H9 (cell line): ENCODE data around the gene ZNF385D. TPM values are rescaled to one million over a fixed set of nuclear protein-coding genes. Genes with fewer than 3 reads are reported as not detected.
A peak's percentile ranks its signal among the peaks of the same experiment; 100 is the strongest.
"Not testable (repeated sequence)": the region's sequence is repeated elsewhere in the genome, so short reads cannot be mapped to it uniquely, and the experiment has no call there.

Source experiments
- DNase-seq: peaks from one replicate; pipeline ENCODE4 v3.0.0-alpha.2; 2017
- H2AFZ ChIP-seq: one replicate; pipeline ENCODE4 v1.6.1; 2013; ENCODE audit warnings: mild to moderate bottlenecking, low read length, control low read depth, moderate library complexity
- H2AK5ac ChIP-seq: 2 replicates; pipeline ENCODE4 v1.6.1; 2013; ENCODE audit warnings: low read length, control low read depth, mixed read lengths; ENCODE audit not compliant: insufficient read length
- H2BK120ac ChIP-seq: one replicate; pipeline ENCODE4 v1.6.1; 2013; ENCODE audit warnings: low read depth, mild to moderate bottlenecking, low read length, control low read depth, inconsistent platforms; ENCODE audit not compliant: poor library complexity, severe bottlenecking
- H2BK12ac ChIP-seq: 2 replicates; pipeline ENCODE4 v1.6.1; 2013; ENCODE audit warnings: low read length, control low read depth, mixed read lengths, low read depth; ENCODE audit not compliant: insufficient read length
- H2BK15ac ChIP-seq: 2 replicates; pipeline ENCODE4 v1.6.1; 2013; ENCODE audit warnings: low read depth, low read length, control low read depth
- H2BK20ac ChIP-seq: one replicate; pipeline ENCODE4 v1.6.1; 2013; ENCODE audit warnings: low read depth, mild to moderate bottlenecking, low read length, control low read depth, inconsistent platforms; ENCODE audit not compliant: poor library complexity, severe bottlenecking
- H2BK5ac ChIP-seq: 2 replicates; pipeline ENCODE4 v1.6.1; 2013; ENCODE audit warnings: low read length, control low read depth, mixed read lengths; ENCODE audit not compliant: insufficient read length
- H3K14ac ChIP-seq: 2 replicates; pipeline ENCODE4 v1.6.1; 2013; ENCODE audit warnings: low read length, control low read depth; ENCODE audit not compliant: insufficient read depth
- H3K18ac ChIP-seq: 2 replicates; pipeline ENCODE4 v1.6.1; 2013; ENCODE audit warnings: low read depth, mild to moderate bottlenecking, mixed read lengths, low read length, control low read depth; ENCODE audit not compliant: insufficient read length
- H3K23ac ChIP-seq: 2 replicates; pipeline ENCODE4 v1.6.1; 2013; ENCODE audit warnings: low read length, control low read depth, mixed read lengths, low read depth; ENCODE audit not compliant: insufficient read length
- H3K23me2 ChIP-seq: 2 replicates; pipeline ENCODE4 v1.6.1; 2013; ENCODE audit warnings: low read depth, mild to moderate bottlenecking, mixed read lengths, low read length, control low read depth; ENCODE audit not compliant: insufficient read length, poor library complexity, severe bottlenecking
- H3K27ac ChIP-seq: 2 replicates; pipeline ENCODE4 v1.5.1; 2013; ENCODE audit warnings: low read length, control low read depth, mixed read lengths, low read depth; ENCODE audit not compliant: insufficient read length
- H3K27me3 ChIP-seq: 2 replicates; pipeline ENCODE4 v1.6.1; 2013; ENCODE audit warnings: low read length, control low read depth, inconsistent platforms; ENCODE audit not compliant: insufficient read depth
- H3K4ac ChIP-seq: 2 replicates; pipeline ENCODE4 v1.6.1; 2013; ENCODE audit warnings: low read depth, mild to moderate bottlenecking, control low read depth, inconsistent platforms, low read length, moderate library complexity
- H3K4me1 ChIP-seq: 2 replicates; pipeline ENCODE4 v1.6.1; 2013; ENCODE audit warnings: low read length, control low read depth, inconsistent platforms; ENCODE audit not compliant: insufficient read depth
- H3K4me2 ChIP-seq: 2 replicates; pipeline ENCODE4 v1.6.1; 2013; ENCODE audit warnings: low read length, control low read depth, mixed read lengths; ENCODE audit not compliant: insufficient read length, insufficient read depth
- H3K56ac ChIP-seq: 2 replicates; pipeline ENCODE4 v1.6.1; 2013; ENCODE audit warnings: low read depth, mild to moderate bottlenecking, mixed read lengths, low read length, control low read depth; ENCODE audit not compliant: insufficient read length
- H3K79me1 ChIP-seq: 2 replicates; pipeline ENCODE4 v1.6.1; 2013; ENCODE audit warnings: low read depth, mild to moderate bottlenecking, moderate library complexity, low read length, control low read depth, inconsistent platforms; ENCODE audit not compliant: insufficient read depth, poor library complexity, severe bottlenecking
- H3K79me2 ChIP-seq: 2 replicates; pipeline ENCODE4 v1.6.1; 2013; ENCODE audit warnings: low read length, control low read depth, inconsistent platforms; ENCODE audit not compliant: insufficient read depth
- H3K9ac ChIP-seq: 2 replicates; pipeline ENCODE4 v1.6.1; 2013; ENCODE audit warnings: low read length, control low read depth, mixed read lengths; ENCODE audit not compliant: insufficient read length; ENCODE audit errors: extremely low read depth
- H3K9me3 ChIP-seq: one replicate; pipeline ENCODE4 v1.6.1; 2013; ENCODE audit warnings: low read depth, low read length, inconsistent platforms; ENCODE audit not compliant: control insufficient read depth
- H3T11ph ChIP-seq: one replicate; pipeline ENCODE4 v1.6.1; 2013; ENCODE audit warnings: mild to moderate bottlenecking, low read length, control low read depth, inconsistent platforms
- H4K20me1 ChIP-seq: one replicate; pipeline ENCODE4 v1.6.1; 2013; ENCODE audit not compliant: control insufficient read depth, insufficient read length, insufficient read depth
- H4K5ac ChIP-seq: 2 replicates; pipeline ENCODE4 v1.6.1; 2013; ENCODE audit warnings: low read depth, mild to moderate bottlenecking, mixed read lengths, low read length, control low read depth; ENCODE audit not compliant: insufficient read length
- H4K8ac ChIP-seq: replicated peaks from 2 replicates; pipeline ENCODE4 v1.6.1; 2013; ENCODE audit warnings: low read length, control low read depth, mixed read lengths, low read depth; ENCODE audit not compliant: insufficient read length
- H4K91ac ChIP-seq: 2 replicates; pipeline ENCODE4 v1.6.1; 2013; ENCODE audit warnings: low read depth, mild to moderate bottlenecking, moderate library complexity, mixed read lengths, low read length, control low read depth; ENCODE audit not compliant: insufficient read length
- H3K27ac Mint-ChIP-seq, 3 experiments: 2 replicates in 2 of 3; 3 replicates in 1 of 3; pipeline ENCODE4 v1.8.0; 2020 to 2021; ENCODE audit warnings: mixed read lengths in 3 of 3, mild to moderate bottlenecking in 1 of 3, moderate library complexity in 1 of 3
- H3K27me3 Mint-ChIP-seq: 2 replicates; pipeline ENCODE4 v1.8.0; 2021; ENCODE audit warnings: low read depth, mild to moderate bottlenecking, moderate library complexity, mixed read lengths
- H3K36me3 Mint-ChIP-seq, 3 experiments: 2 replicates in 2 of 3; 3 replicates in 1 of 3; pipeline ENCODE4 v1.8.0; 2020 to 2021; ENCODE audit warnings: low read depth in 3 of 3, mixed read lengths in 3 of 3; ENCODE audit not compliant: insufficient read depth in 1 of 3
- H3K4me1 Mint-ChIP-seq, 2 experiments: 2 replicates each; pipeline ENCODE4 v1.8.0; 2020; ENCODE audit warnings: mixed read lengths in 2 of 2
- H3K4me3 Mint-ChIP-seq, 2 experiments: 2 replicates in 1 of 2; 3 replicates in 1 of 2; pipeline ENCODE4 v1.8.0; 2020 to 2021; ENCODE audit warnings: mild to moderate bottlenecking in 2 of 2, mixed read lengths in 2 of 2, moderate library complexity in 1 of 2
- H3K9me3 Mint-ChIP-seq, 2 experiments: 2 replicates in 1 of 2; 3 replicates in 1 of 2; pipeline ENCODE4 v1.8.0; 2020; ENCODE audit warnings: mild to moderate bottlenecking in 2 of 2, mixed read lengths in 2 of 2, moderate library complexity in 1 of 2
- WGBS: extraction: QIAGEN DNeasy Blood & Tissue Kit; methylation state at CpG from one replicate; pipeline ENCODE4 v1.1.7; 2013; ENCODE audit warnings: missing lambda C conversion rate, low lambda C conversion rate, mixed read lengths; ENCODE audit not compliant: insufficient read length; ENCODE audit errors: extremely low coverage; 5-methylcytosine and 5-hydroxymethylcytosine counted together
- total RNA-seq: library from RNA; stranded (reverse); gene quantifications from 2 replicates; pipeline ENCODE4 v1.2.1, GENCODE V29; 2021

Gene ZNF385D
- total RNA-seq, 1 experiment from 2014 or later = 1.5 TPM

DNA sequence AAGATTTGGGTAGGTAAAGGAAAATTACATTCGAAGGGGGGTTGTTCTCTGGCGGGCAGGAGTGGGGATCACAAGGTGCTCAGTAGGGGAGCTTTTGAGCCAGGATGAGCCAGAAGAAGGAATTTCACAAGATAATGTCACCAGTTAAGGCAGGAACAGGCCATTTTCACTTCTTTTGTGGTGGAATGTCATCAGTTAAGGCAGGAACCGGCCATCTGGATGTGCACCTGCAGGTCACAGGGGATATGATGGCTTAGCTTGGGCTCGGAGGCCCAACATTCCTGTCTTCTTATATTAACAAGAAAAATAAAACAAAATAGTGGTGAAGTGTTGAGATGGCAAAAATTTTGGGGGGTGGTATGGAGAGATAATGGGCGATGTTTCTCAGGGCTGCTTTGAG lies 373.0 kb downstream of the ZNF385D start:
- H2BK20ac ChIP-seq = not testable (repeated sequence)

More for the DNA sequence above, 373.0 kb downstream of the ZNF385D start:
- not testable (repeated sequence) for H2BK15ac ChIP-seq, H2BK120ac ChIP-seq, H3K23ac ChIP-seq, H3K27ac ChIP-seq, H3K27me3 ChIP-seq, H3K18ac ChIP-seq, H3K4me2 ChIP-seq, H4K91ac ChIP-seq, H2BK5ac ChIP-seq, H4K5ac ChIP-seq, H3K79me1 ChIP-seq, H3K56ac ChIP-seq, H3K4me1 Mint-ChIP-seq, H3K9me3 ChIP-seq, H3K27me3 Mint-ChIP-seq, H2AK5ac ChIP-seq, H3T11ph ChIP-seq, H3K79me2 ChIP-seq, H3K9ac ChIP-seq, H2AFZ ChIP-seq, H3K27ac Mint-ChIP-seq, H2BK12ac ChIP-seq, H3K4ac ChIP-seq, H3K14ac ChIP-seq, H3K4me3 Mint-ChIP-seq, H3K23me2 ChIP-seq, H3K9me3 Mint-ChIP-seq, H4K20me1 ChIP-seq, H3K36me3 Mint-ChIP-seq, H4K8ac ChIP-seq, H3K4me1 ChIP-seq
- WGBS = no CpG with 5 or more reads among the region's 5 CpGs
- peak; percentile 29 for DNase-seq
